GM12878 (cell line): Measurements from ENCODE around the gene SYT1. TPM values are rescaled to one million over a fixed set of nuclear protein-coding genes. Genes with fewer than 3 reads are reported as not detected.

Experiments used
- ATAC-seq: fragments of 200-7000 bp; cut with Tn5 transposase; 3 replicates; pipeline ENCODE4 v1.9.1; 2020; ENCODE audit warnings: mild to moderate bottlenecking, moderate library complexity
- BruUV-seq: library from RNA; stranded (reverse); fragments of 400-500 nt; replicated peaks from 2 replicates; lab custom pipeline; 2021; lab: Mats Ljungman, UMichigan
- CTCF ChIA-PET: fragments of 300-600 bp; sonication (Branson Sonifier 250); formaldehyde crosslinking; extraction: SDS; loops from one replicate; lab custom pipeline; 2021; ENCODE audit warnings: inconsistent platforms; lab: Yijun Ruan, JAX
- POLR2A ChIA-PET: fragments of 350-600 bp; formaldehyde crosslinking; extraction: SDS; loops from one replicate; lab custom pipeline; 2021; ENCODE audit warnings: inconsistent platforms; lab: Charles Lee
- RAD21 ChIA-PET: fragments of 300-600 bp; sonication (Branson Sonifier 250); formaldehyde crosslinking; loops from one replicate; lab custom pipeline; 2023; ENCODE audit warnings: antibody characterized with exemption; ENCODE audit not compliant: unreplicated experiment; lab: Charles Lee
- SMC1A ChIA-PET: fragments of 300-600 bp; sonication (Branson Sonifier 250); formaldehyde crosslinking; loops from one replicate; lab custom pipeline; 2023; ENCODE audit not compliant: unreplicated experiment, uncharacterized antibody; lab: Charles Lee
- DNase-seq: peaks from one replicate; pipeline ENCODE4 v3.0.0-alpha.2; 2011; ENCODE audit warnings: low read depth, low spot score
- FAIRE-seq: peaks from 3 replicates; lab custom pipeline; 2011; peaks lifted over from hg19 to GRCh38; lab: Jason Lieb, UNC
- H2AFZ ChIP-seq: 2 replicates; pipeline ENCODE4 v1.6.0; 2011; ENCODE audit warnings: low read depth, low read length, control low read depth; ENCODE audit not compliant: control insufficient read depth
- H3K27ac ChIP-seq: 2 replicates; pipeline ENCODE4 v1.5.1; 2011; ENCODE audit warnings: control low read depth; ENCODE audit not compliant: control insufficient read depth, insufficient read depth
- H3K27me3 ChIP-seq, 2 experiments: replicated peaks in 1 of 2; 2 replicates each; pipeline versions ENCODE4 v1.6.0 to v1.6.1; 2011; ENCODE audit warnings: low read length in 1 of 2; ENCODE audit not compliant: control insufficient read depth in 2 of 2, insufficient read depth in 2 of 2
- H3K36me3 ChIP-seq, 2 experiments: 2 replicates each; pipeline ENCODE4 v1.5.1; 2011; ENCODE audit warnings: low read length in 1 of 2; ENCODE audit not compliant: control insufficient read depth in 2 of 2, insufficient read depth in 2 of 2
- H3K4me1 ChIP-seq: 2 replicates; pipeline ENCODE4 v1.6.1; 2011; ENCODE audit warnings: mild to moderate bottlenecking, low read length, moderate library complexity, mixed read lengths; ENCODE audit not compliant: control insufficient read depth, insufficient read depth
- H3K4me2 ChIP-seq: 2 replicates; pipeline ENCODE4 v1.6.0; 2011; ENCODE audit warnings: control low read depth; ENCODE audit not compliant: control insufficient read depth, insufficient read depth
- H3K4me3 ChIP-seq: fragments of 200-600 bp; sonication (generic); 2 replicates; pipeline ENCODE4 v1.5.1; 2016
- H3K79me2 ChIP-seq: 2 replicates; pipeline ENCODE4 v1.6.0; 2011; ENCODE audit warnings: low read length; ENCODE audit not compliant: control insufficient read depth, insufficient read depth
- H3K9ac ChIP-seq: 2 replicates; pipeline ENCODE4 v1.8.0; 2011; ENCODE audit warnings: low read length, control low read depth, mixed read lengths; ENCODE audit not compliant: control insufficient read depth, insufficient read depth
- H3K9me3 ChIP-seq: replicated peaks from 3 replicates; pipeline ENCODE4 v1.5.1; 2011; ENCODE audit warnings: mild to moderate bottlenecking, low read length; ENCODE audit not compliant: control insufficient read depth, insufficient read depth
- H4K20me1 ChIP-seq: 2 replicates; pipeline ENCODE4 v1.6.0; 2011; ENCODE audit not compliant: control insufficient read depth, insufficient read depth
- EED ChIP-seq: sonication (generic); IDR thresholded peaks from 2 replicates; pipeline ENCODE4 v1.6.1; 2016; ENCODE audit warnings: antibody characterized with exemption, low read depth
- MEF2A ChIP-seq: IDR thresholded peaks from 2 replicates; pipeline ENCODE4 v1.6.1; 2011; ENCODE audit warnings: low read depth, mild to moderate bottlenecking, low read length, moderate library complexity; ENCODE audit not compliant: insufficient read depth
- MEF2B ChIP-seq: fragments of 450-650 bp; IDR thresholded peaks from 2 replicates; pipeline ENCODE4 v1.6.1; 2018; ENCODE audit warnings: mild to moderate bottlenecking, moderate library complexity; ENCODE audit not compliant: partially characterized antibody, poor library complexity, severe bottlenecking
- PAX8 ChIP-seq: fragments of 450-650 bp; IDR thresholded peaks from 2 replicates; pipeline ENCODE4 v1.6.1; 2017; ENCODE audit warnings: mild to moderate bottlenecking, moderate library complexity
- SIX5 ChIP-seq: IDR thresholded peaks from 2 replicates; pipeline ENCODE4 v1.6.1; 2011; ENCODE audit warnings: mild to moderate bottlenecking, low read depth, low read length, moderate library complexity; ENCODE audit not compliant: severe bottlenecking
- ZNF24 ChIP-seq: fragments of 450-650 bp; IDR thresholded peaks from 2 replicates; pipeline ENCODE4 v1.6.1; 2017; ENCODE audit warnings: antibody characterized with exemption, mild to moderate bottlenecking
- ZNF274 ChIP-seq: IDR thresholded peaks from one replicate; pipeline ENCODE4 v1.8.0; 2011; ENCODE audit not compliant: insufficient read length, insufficient read depth
- WGBS: methylation state at CpG from one replicate; pipeline ENCODE4 v1.1.6; 2016; ENCODE audit warnings: low lambda C conversion rate; ENCODE audit not compliant: insufficient replicate concordance, insufficient coverage; ENCODE audit errors: missing lambda C conversion rate; 5-methylcytosine and 5-hydroxymethylcytosine counted together
- in situ Hi-C: fragments of 300-500 bp; cut with MboI; formaldehyde crosslinking; loops from 9 replicates; pipeline ENCODE4 v1.14.3; 2018; ENCODE audit warnings: mixed read lengths
- intact Hi-C: fragments of 100-400 bp; cut with micrococcal nuclease; formaldehyde crosslinking; loops from one replicate; pipeline ENCODE4 v1.14.2; 2022; ENCODE audit not compliant: unreplicated experiment
- polyA plus RNA-seq, 11 experiments: library from polyadenylated mRNA; depleted of rRNA in 4 of 11; unstranded in 6 of 11; stranded (reverse) in 5 of 11; fragments of >200 nt; fragmentation: Nextera tagmentation in 4 of 11; fragmentation: Illumina TruSeq in 1 of 11; extraction: Ambion mirVana in 4 of 11; extraction: Trizol in 1 of 11; gene quantifications; 1 replicate in 1 of 11; 2 replicates in 10 of 11; pipeline versions ENCODE4 v1.2.1 to v1.2.3, GENCODE V29; 2011 to 2016; ENCODE audit warnings: inconsistent platforms in 2 of 11, missing spikeins in 2 of 11, low read depth in 1 of 11
- total RNA-seq, 4 experiments: library from RNA; depleted of rRNA in 3 of 4; stranded (reverse); fragments of >200 nt in 3 of 4; fragmentation: Illumina TruSeq in 1 of 4; extraction: Trizol in 1 of 4; gene quantifications; 2 replicates each; pipeline versions ENCODE4 v1.2.1 to v1.2.3, GENCODE V29; 2013 to 2021
- TF ChIP-seq, protein P1 (sequence below): IDR thresholded peaks from 2 replicates; pipeline ENCODE4 v1.6.1; 2012; ENCODE audit warnings: mild to moderate bottlenecking, low read depth, low read length
- TF ChIP-seq, protein P2 (sequence below): fragments of 150-350 bp; IDR thresholded peaks from 2 replicates; pipeline ENCODE4 v1.6.1; 2014; ENCODE audit warnings: mild to moderate bottlenecking, low read depth, low read length

SYT1 gene
- total and polyA plus RNA-seq, 10 of the 15 experiments (the other 5 are each of a cell fraction or from before 2014, with no cell fraction given), result 0.10 to 0.28 TPM; not detected in 8

DNA sequence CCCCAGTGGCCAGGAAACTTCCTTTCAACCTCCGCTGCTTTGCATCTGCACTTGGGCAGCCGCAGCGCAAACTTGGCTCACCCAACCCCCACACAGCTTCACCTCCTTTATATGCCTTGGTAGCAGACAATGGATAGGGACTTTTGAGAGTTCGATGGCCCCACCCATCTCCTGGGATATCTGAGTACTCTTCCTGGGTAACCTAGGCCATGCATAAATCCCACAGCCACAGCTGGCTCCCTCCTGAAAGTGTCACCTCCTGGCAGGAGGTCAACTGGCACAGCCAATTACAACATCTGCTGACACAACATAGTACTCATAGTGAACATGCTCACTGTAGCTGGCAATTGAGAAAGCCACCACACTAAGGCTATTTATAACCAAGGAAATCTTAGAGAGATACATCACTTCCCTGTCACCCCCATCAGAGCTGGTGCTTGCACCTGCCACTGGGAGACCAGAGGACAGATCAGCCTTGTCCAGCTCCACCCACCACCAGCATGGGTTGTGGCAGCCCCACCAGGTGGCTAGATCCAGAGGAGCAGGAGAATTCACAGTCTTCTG is 410.0 kb downstream of the SYT1 start (continued):
- no peak for TF ChIP-seq ZNF274
- no peak for TF ChIP-seq PAX8
- no peak for TF ChIP-seq ZNF24
- TF ChIP-seq EED, result no peak
- TF ChIP-seq, protein P1, sequence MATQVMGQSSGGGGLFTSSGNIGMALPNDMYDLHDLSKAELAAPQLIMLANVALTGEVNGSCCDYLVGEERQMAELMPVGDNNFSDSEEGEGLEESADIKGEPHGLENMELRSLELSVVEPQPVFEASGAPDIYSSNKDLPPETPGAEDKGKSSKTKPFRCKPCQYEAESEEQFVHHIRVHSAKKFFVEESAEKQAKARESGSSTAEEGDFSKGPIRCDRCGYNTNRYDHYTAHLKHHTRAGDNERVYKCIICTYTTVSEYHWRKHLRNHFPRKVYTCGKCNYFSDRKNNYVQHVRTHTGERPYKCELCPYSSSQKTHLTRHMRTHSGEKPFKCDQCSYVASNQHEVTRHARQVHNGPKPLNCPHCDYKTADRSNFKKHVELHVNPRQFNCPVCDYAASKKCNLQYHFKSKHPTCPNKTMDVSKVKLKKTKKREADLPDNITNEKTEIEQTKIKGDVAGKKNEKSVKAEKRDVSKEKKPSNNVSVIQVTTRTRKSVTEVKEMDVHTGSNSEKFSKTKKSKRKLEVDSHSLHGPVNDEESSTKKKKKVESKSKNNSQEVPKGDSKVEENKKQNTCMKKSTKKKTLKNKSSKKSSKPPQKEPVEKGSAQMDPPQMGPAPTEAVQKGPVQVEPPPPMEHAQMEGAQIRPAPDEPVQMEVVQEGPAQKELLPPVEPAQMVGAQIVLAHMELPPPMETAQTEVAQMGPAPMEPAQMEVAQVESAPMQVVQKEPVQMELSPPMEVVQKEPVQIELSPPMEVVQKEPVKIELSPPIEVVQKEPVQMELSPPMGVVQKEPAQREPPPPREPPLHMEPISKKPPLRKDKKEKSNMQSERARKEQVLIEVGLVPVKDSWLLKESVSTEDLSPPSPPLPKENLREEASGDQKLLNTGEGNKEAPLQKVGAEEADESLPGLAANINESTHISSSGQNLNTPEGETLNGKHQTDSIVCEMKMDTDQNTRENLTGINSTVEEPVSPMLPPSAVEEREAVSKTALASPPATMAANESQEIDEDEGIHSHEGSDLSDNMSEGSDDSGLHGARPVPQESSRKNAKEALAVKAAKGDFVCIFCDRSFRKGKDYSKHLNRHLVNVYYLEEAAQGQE, result no peak
- TF ChIP-seq SIX5, result no peak
- TF ChIP-seq MEF2A, result no peak

DNA sequence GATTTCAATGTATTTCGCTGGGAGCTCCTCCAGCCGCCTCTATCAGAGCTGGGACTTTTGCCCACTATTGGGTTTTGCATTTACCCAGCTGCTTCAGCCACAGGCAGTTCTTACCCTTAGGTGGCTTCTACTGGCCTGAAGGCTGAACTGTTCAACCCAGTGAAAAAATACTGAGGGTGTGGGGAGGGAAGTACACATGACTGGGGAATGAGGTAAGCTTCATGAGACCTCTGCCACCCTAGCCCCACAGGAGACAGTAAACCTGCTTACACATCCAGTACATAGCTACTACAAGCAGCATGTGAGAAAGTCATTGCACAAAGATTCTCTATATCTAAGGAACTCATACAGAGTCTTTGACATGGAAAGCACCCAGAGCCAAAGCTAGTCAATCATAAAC is 411.1 kb downstream of the SYT1 start:
- Histone ChIP-seq H3K36me3 (no peaks in the 10 kb centered on the region), H3K9ac (no peak overlapping the region), H3K79me2 (no peaks in the 10 kb centered on the region), H3K27ac (no peak overlapping the region), H4K20me1 (no peaks in the 10 kb centered on the region), H3K4me1 (no peaks in the 10 kb centered on the region), H2AFZ (no peak overlapping the region), H3K9me3 (no peaks in the 10 kb centered on the region), H3K4me3 (no peak overlapping the region), H3K4me2 (no peak overlapping the region), H3K27me3 (no peaks in the 10 kb centered on the region)
- no peak; the same call in 2 of the 3 replicates for ATAC-seq
- RAD21 ChIA-PET, result no interaction called here
- CTCF ChIA-PET, result interaction anchor here (0.7 kb wide), 1 partner anchor 174 kb away, joined by 3 read pairs; no protein-coding TSS in a partner anchor
- no peak for FAIRE-seq
- in situ Hi-C loops, result no loop called here
- SMC1A ChIA-PET, result interaction anchor here (0.6 kb wide), 1 partner anchor 14 kb away, joined by 4 read pairs; no protein-coding TSS in a partner anchor
- intact Hi-C loops, result no loop called here
- no TSS peak for BruUV-seq
- WGBS, result 54% methylated on average over 2 of the region's 2 CpGs
- TF ChIP-seq, protein P2, sequence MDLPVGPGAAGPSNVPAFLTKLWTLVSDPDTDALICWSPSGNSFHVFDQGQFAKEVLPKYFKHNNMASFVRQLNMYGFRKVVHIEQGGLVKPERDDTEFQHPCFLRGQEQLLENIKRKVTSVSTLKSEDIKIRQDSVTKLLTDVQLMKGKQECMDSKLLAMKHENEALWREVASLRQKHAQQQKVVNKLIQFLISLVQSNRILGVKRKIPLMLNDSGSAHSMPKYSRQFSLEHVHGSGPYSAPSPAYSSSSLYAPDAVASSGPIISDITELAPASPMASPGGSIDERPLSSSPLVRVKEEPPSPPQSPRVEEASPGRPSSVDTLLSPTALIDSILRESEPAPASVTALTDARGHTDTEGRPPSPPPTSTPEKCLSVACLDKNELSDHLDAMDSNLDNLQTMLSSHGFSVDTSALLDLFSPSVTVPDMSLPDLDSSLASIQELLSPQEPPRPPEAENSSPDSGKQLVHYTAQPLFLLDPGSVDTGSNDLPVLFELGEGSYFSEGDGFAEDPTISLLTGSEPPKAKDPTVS, result no peak
- no peak for TF ChIP-seq MEF2B
- POLR2A ChIA-PET, result no interaction called here
- no peak for DNase-seq
